ENCODE results near the gene FOXD1. TPM values are rescaled to one million over a fixed set of nuclear protein-coding genes. Genes with fewer than 3 reads are reported as not detected.

FOXD1 gene
- total RNA-seq, 4 donors from 2014 or later: 0.28 to 1.3 TPM; not detected in 2

DNA sequence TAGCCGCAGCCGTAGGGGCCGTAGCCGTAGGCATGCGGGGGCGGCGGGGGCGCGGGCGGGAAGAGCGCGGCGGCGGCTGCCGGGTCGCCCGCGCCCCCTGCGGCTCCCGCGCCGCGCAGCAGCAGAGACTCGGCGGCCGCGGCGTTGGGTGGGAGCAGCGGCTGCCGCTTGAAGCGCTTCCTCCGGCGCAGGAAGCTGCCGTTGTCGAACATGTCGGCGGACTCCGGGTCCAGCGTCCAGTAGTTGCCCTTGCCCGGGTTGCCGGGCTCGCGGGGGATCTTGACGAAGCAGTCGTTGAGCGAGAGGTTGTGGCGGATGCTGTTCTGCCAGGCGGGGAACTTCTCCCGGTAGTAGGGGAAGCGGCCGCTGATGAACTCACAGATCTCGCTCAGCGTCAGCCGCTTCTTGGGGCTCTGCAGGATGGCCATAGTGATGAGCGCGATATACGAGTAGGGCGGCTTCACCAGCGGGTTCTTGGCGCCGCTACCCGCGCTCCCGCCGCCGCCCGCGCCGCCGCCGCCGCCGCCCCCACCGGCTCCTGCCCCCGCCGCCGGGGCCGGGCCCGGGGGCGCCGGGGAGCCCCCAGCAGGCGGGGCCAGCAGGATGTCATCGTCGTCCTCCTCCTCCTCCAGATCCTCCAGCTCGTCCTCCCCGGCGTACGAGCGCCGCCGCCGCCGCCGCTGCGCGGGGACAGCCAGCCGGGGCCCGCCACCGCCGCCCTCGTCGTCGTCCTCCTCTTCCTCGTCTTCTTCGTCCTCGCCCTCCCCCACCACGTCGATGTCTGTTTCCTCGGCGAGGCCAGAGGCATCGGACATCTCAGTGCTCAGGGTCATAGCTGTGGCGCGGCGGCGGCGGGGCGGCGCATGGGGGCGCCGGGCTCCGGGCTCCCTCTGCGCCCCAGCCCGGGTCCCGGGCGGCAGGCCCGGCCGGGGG, 781 bp downstream of the FOXD1 start:
- peak; percentile 16 to 31 for DNase-seq
- Histone ChIP-seq H3K4me3 (peak overlapping the region; percentile 8 to 42), H3K36me3 (no peaks in the 10 kb centered on the region), H3K4me1 (peaks cover 0 to 16% of the 10 kb centered on the region in 2 donors), H3K27me3 (peaks cover 57 to 82% of the 10 kb centered on the region in 2 donors), H3K27ac (no peak overlapping the region), H3K9me3 (no peaks in the 10 kb centered on the region)
- no peak for TF ChIP-seq POLR2A (IDR thresholded peaks at IDR 0.05)
- TF ChIP-seq, protein P1, sequence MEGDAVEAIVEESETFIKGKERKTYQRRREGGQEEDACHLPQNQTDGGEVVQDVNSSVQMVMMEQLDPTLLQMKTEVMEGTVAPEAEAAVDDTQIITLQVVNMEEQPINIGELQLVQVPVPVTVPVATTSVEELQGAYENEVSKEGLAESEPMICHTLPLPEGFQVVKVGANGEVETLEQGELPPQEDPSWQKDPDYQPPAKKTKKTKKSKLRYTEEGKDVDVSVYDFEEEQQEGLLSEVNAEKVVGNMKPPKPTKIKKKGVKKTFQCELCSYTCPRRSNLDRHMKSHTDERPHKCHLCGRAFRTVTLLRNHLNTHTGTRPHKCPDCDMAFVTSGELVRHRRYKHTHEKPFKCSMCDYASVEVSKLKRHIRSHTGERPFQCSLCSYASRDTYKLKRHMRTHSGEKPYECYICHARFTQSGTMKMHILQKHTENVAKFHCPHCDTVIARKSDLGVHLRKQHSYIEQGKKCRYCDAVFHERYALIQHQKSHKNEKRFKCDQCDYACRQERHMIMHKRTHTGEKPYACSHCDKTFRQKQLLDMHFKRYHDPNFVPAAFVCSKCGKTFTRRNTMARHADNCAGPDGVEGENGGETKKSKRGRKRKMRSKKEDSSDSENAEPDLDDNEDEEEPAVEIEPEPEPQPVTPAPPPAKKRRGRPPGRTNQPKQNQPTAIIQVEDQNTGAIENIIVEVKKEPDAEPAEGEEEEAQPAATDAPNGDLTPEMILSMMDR (IDR thresholded peaks at IDR 0.05): no peak
- intact Hi-C loops (cut with DNase I; ENCODE audit: low total_unique reads): no loop called here

DNA sequence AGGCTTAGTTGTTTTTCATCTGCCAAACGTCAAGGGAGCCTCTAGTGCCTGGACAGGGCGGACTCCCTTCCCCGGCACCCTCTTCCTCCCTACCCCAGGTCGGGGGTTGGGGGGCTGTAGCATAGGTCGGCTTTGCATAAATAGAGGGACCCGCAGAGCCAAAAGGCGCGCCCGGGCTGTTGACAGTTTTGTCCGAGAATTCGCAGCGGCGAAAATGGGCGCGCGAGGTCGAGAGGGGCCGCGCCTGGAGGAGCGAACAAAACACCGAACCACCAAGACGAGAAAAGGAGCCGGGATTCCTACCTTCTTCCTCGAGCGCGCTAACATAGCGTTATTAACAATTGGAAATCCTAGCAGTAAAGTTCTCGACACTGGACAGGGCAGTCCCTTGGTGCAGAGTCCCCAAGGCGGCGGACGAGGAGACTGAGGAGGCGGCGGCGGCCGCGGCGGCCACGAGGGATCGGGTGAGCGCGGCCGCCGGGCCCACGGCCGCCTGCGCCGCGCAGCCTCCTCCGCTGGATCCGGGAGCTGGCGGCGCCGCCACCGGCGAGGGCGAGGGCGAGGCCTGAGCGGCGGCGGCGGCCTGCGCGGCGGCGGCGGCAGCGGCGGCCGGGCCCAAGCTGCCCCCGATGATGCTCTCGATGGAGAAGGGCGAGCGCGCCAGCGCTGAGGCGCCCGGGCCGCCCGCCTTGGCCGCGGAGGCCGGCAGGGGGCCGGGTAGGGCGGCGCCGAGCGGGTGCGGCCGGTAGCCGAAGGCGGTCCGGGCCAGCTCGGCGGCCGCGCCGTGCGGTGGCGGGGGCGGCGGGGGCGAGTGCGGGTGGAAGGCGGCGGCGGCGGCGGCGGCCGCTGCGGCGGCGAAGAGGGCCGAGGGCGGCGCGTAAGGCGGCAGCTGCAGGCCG, 1.7 kb downstream of the FOXD1 start:
- Histone ChIP-seq H3K9me3 (no peaks in the 10 kb centered on the region), H3K4me1 (peaks cover 0 to 16% of the 10 kb centered on the region in 2 donors), H3K27ac (no peak overlapping the region), H3K4me3 (peak overlapping the region in 1 of 2 donors; percentile 42), H3K27me3 (peaks cover 52 to 82% of the 10 kb centered on the region in 2 donors), H3K36me3 (no peaks in the 10 kb centered on the region)
- TF ChIP-seq, protein P1 (IDR thresholded peaks at IDR 0.05): no peak
- no peak for TF ChIP-seq POLR2A (IDR thresholded peaks at IDR 0.05)
- intact Hi-C loops (cut with DNase I; ENCODE audit: low total_unique reads): no loop called here
- no peak for DNase-seq

DNA sequence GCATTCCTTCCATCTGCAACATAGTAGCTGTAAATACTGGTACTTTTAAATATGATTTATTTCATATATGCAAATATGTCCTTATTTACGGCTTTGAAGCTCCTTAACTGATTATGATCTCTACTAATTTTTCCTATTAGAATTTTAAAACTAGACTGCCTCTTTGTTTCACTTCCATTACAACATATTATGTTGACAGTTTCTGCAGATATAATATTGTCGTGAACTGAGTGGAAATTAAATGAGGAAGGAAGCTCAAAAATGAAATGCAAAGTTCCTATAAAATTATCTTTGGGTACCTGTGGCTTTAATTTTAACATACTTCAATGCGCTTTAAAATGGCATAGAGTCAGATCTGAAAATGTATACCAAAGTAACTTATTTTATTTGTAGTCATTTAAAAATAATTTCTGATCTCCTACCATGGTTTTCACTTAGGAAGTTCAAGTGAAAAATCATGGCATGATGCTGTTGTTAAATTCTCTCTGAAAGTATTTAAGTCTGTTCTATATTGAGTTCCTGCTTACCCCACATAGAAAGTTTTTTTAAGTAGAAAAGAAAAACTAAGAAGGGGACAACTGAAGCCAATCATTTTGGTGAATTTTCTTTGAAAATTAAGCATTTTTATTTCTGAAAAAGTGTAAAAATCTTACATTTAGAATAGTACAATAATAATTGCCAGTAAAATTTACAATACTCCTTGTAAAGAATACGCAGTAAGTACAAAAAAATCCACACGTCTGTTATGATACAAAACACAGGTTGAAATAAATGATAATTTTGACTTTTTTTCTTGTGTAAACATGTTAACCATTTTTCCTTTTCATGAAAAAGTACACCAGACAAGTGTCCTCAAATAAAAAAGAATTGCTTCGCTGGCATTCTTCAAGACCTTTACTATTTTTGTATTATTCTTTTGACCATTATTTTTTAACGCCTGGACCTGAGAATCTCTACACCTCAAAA, 2.6 kb downstream of the FOXD1 start:
- intact Hi-C loops (cut with DNase I; ENCODE audit: low total_unique reads): no loop called here
- Histone ChIP-seq H3K27me3 (peaks cover 45 to 82% of the 10 kb centered on the region in 2 donors), H3K4me1 (peaks cover 0 to 16% of the 10 kb centered on the region in 2 donors), H3K4me3 (no peak overlapping the region), H3K9me3 (no peaks in the 10 kb centered on the region), H3K36me3 (no peaks in the 10 kb centered on the region), H3K27ac (no peak overlapping the region)
- TF ChIP-seq POLR2A (IDR thresholded peaks at IDR 0.05): no peak
- TF ChIP-seq, protein P1 (IDR thresholded peaks at IDR 0.05): no peak
- no peak for DNase-seq

DNA sequence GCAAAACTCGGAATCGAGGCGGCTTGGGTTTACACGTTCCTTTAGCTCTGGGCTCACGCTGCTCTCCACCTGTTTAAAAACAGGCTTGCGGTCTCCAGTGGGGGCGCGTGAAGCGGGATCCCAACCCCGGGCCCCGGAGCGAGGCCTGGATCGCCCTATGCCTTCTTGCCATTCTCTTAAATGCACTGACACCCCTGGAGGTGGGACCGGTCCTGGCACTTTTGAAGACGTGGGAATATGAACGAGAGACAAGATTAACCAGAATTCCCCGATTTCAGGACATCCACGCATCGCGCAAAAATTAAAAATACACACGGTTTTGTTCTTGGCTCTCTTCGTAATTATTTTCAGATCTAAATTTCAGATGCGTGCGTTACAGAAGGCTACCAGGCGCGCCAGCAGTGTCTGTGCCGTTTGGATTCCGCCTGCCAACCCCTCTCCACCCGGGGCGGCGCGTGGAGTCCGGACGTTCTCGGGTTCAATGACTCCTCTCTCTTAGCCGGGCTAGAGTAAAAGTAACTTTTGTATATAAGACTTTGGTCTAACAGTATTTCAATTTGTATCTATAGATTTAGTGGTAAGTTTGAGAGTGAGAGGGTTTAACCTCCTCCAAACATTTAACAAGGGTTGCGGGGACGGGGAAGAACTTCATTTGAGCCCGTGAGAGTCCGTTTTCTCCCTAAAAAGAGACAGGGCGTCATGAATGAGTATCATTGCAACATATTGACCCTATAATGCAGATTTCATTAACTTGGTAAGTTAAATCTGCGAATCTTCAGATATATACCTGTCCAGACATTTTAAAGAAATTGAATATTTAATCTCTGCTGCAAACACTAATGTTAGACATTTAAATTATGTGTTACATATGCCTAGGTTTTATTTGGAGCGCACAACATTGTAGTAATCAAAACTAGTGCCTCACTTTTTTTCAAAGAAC, 3.8 kb downstream of the FOXD1 start:
- Histone ChIP-seq H3K36me3 (no peaks in the 10 kb centered on the region), H3K9me3 (no peaks in the 10 kb centered on the region), H3K27me3 (peaks cover 35 to 79% of the 10 kb centered on the region in 2 donors), H3K4me3 (no peak overlapping the region), H3K4me1 (peaks cover 0 to 16% of the 10 kb centered on the region in 2 donors), H3K27ac (no peak overlapping the region)
- TF ChIP-seq POLR2A (IDR thresholded peaks at IDR 0.05): no peak
- TF ChIP-seq, protein P1 (IDR thresholded peaks at IDR 0.05): no peak
- intact Hi-C loops (cut with DNase I; ENCODE audit: low total_unique reads): no loop called here
- DNase-seq: no peak

All from uterus (tissue), 4 donors.